NCI-H1092 (cell line): ENCODE results near the gene DGKH.

ENCODE experiments used
- DNase-seq: peaks from one replicate; lab custom pipeline; 2025; lab: John Stamatoyannopoulos, UW

The DGKH gene

DNA sequence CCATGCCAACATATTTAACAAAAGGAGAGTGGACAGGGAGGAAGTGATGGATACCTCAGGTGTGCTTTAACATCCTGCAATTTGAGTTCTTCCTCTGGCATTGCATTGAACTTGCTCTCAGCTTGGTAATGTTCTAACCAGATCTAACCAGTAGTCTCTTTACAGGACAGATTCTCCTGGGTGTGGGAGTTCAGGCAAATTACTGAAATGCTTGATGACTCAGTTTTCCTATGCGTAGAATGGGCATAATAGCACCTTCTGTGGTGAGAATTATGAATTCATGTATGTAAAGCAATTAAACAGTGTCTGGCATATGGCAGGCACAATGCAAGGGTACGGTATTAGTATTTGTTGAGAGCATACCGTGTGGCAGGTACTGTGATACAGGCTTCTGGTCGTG lies 227.1 kb downstream of the DGKH start:
- DNase-seq: no peak

DNA sequence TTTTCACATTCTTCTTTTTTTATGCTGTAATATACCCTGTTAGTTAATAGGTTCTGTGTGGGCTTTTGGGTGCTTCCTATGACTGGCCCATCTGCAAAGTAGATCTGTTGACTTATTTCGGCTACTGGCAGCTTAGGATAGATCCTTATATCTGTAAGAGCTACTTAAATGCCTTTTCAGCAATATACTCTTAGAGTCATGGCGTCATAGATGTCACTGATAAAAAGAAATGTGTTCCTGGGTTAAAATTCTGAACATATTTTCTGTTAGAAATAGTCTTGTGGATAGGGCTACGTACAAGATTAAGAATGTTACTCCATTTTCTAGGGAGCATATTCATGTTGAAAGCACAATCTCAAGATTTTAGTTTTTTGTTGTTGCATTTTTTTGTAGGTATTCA lies 228.2 kb downstream of the DGKH start:
- DNase-seq: no peak

DNA sequence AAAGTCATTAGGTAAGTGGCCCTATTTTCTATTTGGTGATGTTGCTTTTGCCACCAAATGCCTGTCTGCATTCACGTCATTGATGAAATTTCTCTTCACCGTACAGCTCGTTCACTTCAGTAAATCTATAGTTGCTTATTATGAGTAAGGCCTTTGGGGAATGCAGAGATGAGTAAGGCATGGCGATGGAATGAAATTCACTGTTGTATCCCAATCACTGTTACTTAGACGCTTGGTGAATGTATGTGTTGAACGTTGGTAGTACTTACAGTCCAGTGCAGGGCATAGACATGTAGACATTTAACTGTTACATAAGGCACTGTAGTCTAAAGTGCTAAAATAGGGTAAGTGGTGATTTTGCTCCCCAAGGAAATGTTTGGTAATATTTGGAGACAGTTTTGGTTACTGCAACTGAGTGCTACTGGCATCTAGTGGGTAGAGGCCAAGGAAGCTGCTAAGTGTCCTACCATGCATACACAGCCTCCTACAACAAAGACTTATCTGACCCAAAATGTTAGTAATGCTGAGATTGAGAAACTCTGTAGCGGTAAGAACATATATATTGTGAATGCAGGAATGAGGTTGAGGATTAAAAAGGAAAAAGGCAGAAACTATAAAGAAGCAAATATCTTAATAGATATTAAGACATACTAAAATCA lies 229.3 kb downstream of the DGKH start:
- no peak for DNase-seq

DNA sequence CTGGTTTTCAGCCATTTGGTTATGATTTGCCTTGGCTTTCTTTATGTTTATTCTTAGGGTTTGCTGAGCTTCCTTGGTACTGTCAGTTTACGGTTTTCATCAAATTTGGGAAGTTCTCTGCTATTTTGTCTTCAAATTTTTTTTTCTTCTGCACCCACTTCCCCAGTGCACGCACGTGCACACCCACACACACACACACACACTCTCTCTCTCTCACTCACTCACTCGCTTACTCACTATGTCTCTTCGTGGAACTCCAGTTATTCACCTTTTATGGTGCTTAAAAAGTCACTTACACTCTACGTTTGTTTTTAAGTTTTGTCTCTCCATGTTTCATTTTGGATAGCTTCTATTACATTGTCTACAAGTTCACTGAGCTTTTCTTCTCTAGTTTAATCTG lies 230.6 kb downstream of the DGKH start:
- DNase-seq: no peak

DNA sequence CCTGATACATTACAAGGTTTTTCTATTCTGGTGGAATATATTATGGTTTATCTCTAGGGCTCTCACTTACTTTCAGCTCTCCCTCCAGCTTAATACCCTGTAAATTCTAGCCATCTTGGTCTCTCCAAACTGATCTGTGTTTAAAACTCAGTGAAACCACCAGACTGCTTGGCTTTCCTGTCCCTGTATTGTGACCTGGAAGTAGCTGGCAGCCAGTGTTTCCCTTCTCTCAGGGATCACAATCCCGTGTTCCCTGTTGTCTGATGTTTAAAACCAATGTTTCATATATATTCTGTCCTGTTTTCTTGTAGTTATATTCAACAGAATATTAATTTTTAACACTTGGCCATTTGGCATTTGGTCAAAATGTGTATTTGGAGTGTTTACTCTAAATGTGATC lies 231.5 kb downstream of the DGKH start:
- DNase-seq: no peak

DNA sequence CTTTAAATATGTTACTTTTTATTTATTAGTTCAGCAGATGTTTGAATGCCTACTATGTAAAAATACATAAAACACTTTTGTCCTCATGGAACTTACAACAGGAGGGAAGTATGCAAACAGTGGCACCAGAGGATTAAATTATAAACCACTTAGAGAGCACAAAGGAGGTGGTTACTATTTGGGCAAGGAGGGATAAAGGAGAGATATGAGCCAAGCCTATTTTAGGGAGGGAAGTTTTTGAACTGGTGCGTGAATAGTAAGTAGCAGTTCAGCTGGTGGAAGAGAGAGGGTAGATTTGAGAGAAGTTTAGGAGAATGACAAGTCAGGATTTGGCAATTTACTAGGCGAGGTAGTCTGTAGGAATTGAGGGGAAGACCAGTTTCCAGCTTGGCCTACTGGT lies 232.1 kb downstream of the DGKH start:
- DNase-seq: no peak

DNA sequence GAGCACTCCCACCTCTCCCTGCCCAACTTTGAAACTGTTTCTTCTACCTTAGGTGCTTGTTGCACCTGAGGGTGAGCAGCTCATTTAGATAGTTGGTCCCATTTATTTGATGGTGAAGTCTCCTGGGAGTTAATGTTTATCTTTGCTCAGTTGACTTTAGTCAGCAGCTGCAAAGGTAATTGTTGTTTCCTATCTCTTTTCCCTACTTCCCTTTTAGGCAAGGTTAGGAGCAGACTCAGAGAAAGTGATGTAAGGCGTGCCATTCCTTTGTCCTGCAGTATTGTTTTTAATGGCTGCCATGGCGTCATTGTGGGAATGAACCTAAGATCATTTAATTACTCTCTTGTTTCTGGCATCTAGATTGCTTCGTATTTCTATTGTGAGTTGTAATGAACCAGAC lies 235.1 kb downstream of the DGKH start:
- DNase-seq: no peak

DNA sequence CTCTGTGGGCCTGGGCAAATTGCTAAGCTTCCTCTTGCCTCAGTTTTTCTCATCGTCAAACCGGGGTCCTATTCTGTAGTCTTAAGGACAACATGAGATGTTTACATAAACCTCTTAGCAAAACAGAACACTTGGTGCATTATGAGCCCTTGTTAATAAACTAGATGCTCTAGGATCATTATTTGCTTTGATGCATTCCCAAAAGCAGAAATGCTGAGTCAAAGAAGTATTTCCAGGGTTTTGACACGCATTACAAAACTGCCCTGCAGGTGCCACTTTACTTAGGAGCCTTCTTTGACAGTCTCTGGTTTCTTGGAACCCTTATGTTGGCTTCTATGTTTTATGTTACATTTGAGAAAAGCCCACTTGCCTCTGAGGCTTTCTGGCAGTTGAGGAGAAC lies 235.6 kb downstream of the DGKH start:
- no peak for DNase-seq
